Measurements from ENCODE around the gene RASL10B.

Gene RASL10B

DNA sequence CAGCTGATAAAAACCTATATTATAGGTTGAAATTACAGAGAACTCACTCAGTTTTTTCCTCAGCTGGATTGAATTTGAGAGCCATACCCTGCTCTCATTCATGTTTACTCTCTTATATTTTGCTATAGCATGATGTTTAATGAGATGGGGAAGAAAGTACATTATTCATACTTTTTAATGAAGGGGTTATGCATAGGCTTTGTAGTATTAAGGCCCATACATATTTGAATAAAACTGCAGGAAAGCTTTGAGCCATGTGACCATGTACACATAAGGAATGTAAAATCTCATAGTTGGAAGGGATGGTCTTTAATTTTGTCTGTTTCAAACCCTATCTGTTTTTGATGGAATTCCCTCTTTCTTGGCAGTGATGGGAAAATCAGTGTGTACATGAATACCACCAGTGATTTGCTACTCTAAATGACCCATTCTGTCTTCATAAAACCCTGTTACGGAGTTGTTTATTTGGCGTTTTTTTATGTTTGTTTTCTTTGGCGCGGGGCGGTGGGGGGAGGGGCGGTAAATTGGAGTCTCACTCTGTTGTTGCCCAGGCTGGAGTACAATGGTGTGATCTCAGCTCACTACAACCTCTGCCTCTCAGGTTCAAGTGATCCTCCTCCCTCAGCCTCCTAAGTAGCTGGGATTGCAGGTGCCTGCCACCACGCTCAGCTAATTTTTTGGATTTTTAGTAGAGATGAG is 38.8 kb upstream of the RASL10B start:
- no peaks in the 10 kb centered on the region for H3K9me2 ChIP-seq (replicated peaks; ENCODE audit: control insufficient read depth, low read length)
- no peaks in the 10 kb centered on the region for H4K20me1 ChIP-seq (ENCODE audit: control insufficient read depth, insufficient read depth, low read depth, low read length)
- no peak overlapping the region for H3K4me2 ChIP-seq (ENCODE audit: low read length)
- H3K27me3 ChIP-seq (ENCODE audit: control insufficient read depth, low read length): no peaks in the 10 kb centered on the region
- no peaks in the 10 kb centered on the region for H3K79me2 ChIP-seq (ENCODE audit: control insufficient read depth, low read length)
- no peaks in the 10 kb centered on the region for H3K4me1 ChIP-seq (ENCODE audit: control insufficient read depth, low read length)
- H3K27ac ChIP-seq (ENCODE audit: low read depth, low read length): no peak overlapping the region
- peaks cover 29% of the 10 kb centered on the region for H3K36me3 ChIP-seq (ENCODE audit: control insufficient read depth, low read length)
- H3K4me3 ChIP-seq (ENCODE audit: low read length): no peak overlapping the region
- no peaks in the 10 kb centered on the region for H3K9me3 ChIP-seq (ENCODE audit: control insufficient read depth, insufficient read depth, low read length)
- TF ChIP-seq, protein P1, sequence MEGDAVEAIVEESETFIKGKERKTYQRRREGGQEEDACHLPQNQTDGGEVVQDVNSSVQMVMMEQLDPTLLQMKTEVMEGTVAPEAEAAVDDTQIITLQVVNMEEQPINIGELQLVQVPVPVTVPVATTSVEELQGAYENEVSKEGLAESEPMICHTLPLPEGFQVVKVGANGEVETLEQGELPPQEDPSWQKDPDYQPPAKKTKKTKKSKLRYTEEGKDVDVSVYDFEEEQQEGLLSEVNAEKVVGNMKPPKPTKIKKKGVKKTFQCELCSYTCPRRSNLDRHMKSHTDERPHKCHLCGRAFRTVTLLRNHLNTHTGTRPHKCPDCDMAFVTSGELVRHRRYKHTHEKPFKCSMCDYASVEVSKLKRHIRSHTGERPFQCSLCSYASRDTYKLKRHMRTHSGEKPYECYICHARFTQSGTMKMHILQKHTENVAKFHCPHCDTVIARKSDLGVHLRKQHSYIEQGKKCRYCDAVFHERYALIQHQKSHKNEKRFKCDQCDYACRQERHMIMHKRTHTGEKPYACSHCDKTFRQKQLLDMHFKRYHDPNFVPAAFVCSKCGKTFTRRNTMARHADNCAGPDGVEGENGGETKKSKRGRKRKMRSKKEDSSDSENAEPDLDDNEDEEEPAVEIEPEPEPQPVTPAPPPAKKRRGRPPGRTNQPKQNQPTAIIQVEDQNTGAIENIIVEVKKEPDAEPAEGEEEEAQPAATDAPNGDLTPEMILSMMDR (IDR thresholded peaks at IDR 0.05; ENCODE audit: low read depth, low read length, poor library complexity, severe bottlenecking): no peak
- no peak for TF ChIP-seq EZH2phosphoT487 (IDR thresholded peaks at IDR 0.05; ENCODE audit: borderline replicate concordance, low read length)
- H3F3A ChIP-seq (ENCODE audit: control insufficient read depth, insufficient read depth): no peaks in the 10 kb centered on the region

DNA sequence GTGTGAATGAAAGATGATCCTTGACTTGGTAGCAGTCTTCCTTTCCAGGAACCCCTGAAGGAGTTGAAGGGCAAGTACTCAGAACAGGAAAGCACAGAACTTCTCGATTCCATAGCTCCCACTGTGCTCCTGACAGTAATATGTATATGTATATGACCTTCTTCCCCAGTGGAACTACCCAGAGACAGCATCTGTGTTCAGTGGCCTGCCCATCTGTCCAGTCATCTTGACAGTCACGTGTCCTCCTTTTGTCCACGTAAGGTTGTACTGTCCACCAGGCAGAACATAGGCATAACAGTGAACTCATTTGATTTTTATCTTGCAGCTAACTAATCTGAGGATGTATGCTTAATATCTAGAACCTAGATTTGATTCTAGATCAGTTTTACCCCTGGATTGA is 37.8 kb upstream of the RASL10B start:
- Histone ChIP-seq H3F3A (ENCODE audit: control insufficient read depth, insufficient read depth) (no peaks in the 10 kb centered on the region), H3K4me1 (ENCODE audit: control insufficient read depth, low read length) (no peaks in the 10 kb centered on the region), H3K9me3 (ENCODE audit: control insufficient read depth, insufficient read depth, low read length) (no peaks in the 10 kb centered on the region), H3K9me2 (replicated peaks; ENCODE audit: control insufficient read depth, low read length) (no peaks in the 10 kb centered on the region), H4K20me1 (ENCODE audit: control insufficient read depth, insufficient read depth, low read depth, low read length) (no peaks in the 10 kb centered on the region), H3K79me2 (ENCODE audit: control insufficient read depth, low read length) (no peaks in the 10 kb centered on the region), H3K27me3 (ENCODE audit: control insufficient read depth, low read length) (no peaks in the 10 kb centered on the region), H3K4me2 (ENCODE audit: low read length) (no peak overlapping the region), H3K27ac (ENCODE audit: low read depth, low read length) (no peak overlapping the region), H3K4me3 (ENCODE audit: low read length) (no peak overlapping the region), H3K36me3 (ENCODE audit: control insufficient read depth, low read length) (peaks cover 19% of the 10 kb centered on the region)
- no peak for TF ChIP-seq EZH2phosphoT487 (IDR thresholded peaks at IDR 0.05; ENCODE audit: borderline replicate concordance, low read length)
- TF ChIP-seq, protein P1 (IDR thresholded peaks at IDR 0.05; ENCODE audit: low read depth, low read length, poor library complexity, severe bottlenecking): no peak

DNA sequence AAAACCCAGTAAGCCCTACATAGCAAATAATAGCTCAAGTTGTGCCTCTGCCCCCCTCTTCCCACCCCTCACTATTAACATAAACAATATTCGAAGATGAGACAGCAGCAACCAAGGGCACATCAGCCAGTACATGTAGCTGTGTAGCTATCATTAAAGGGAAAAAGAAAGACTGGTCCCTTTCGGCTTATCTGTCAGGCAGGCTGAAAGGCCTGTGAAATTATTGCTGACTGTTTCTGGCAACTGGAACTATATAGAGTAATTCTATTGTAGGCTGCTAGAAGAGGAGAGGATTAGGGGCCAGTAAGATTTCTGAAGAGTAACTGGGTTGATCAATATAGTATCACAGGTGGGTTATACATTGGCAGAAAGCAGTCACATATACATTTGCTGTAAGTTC is 36.5 kb upstream of the RASL10B start:
- H4K20me1 ChIP-seq (ENCODE audit: control insufficient read depth, insufficient read depth, low read depth, low read length): no peaks in the 10 kb centered on the region

More for the DNA sequence above, 36.5 kb upstream of the RASL10B start:
- H3K9me2 ChIP-seq (replicated peaks; ENCODE audit: control insufficient read depth, low read length): no peaks in the 10 kb centered on the region
- H3K4me1 ChIP-seq (ENCODE audit: control insufficient read depth, low read length): no peaks in the 10 kb centered on the region
- H3K27me3 ChIP-seq (ENCODE audit: control insufficient read depth, low read length): no peaks in the 10 kb centered on the region
- no peak overlapping the region for H3K27ac ChIP-seq (ENCODE audit: low read depth, low read length)
- no peak overlapping the region for H3K4me2 ChIP-seq (ENCODE audit: low read length)
- H3K4me3 ChIP-seq (ENCODE audit: low read length): no peak overlapping the region
- H3K79me2 ChIP-seq (ENCODE audit: control insufficient read depth, low read length): no peaks in the 10 kb centered on the region
- no peak for TF ChIP-seq EZH2phosphoT487 (IDR thresholded peaks at IDR 0.05; ENCODE audit: borderline replicate concordance, low read length)
- TF ChIP-seq, protein P1 (IDR thresholded peaks at IDR 0.05; ENCODE audit: low read depth, low read length, poor library complexity, severe bottlenecking): no peak
- H3K36me3 ChIP-seq (ENCODE audit: control insufficient read depth, low read length): peaks cover 19% of the 10 kb centered on the region
- no peaks in the 10 kb centered on the region for H3K9me3 ChIP-seq (ENCODE audit: control insufficient read depth, insufficient read depth, low read length)
- no peaks in the 10 kb centered on the region for H3F3A ChIP-seq (ENCODE audit: control insufficient read depth, insufficient read depth)

All from DOHH2 (cell line).